AG09309 (cell line): Measurements from ENCODE around the gene ERFE.

Experiments used
- DNase-seq: peaks from one replicate; pipeline ENCODE4 v3.0.0-alpha.2; 2010; ENCODE audit warnings: low read depth
- H3K4me3 ChIP-seq: 2 replicates; pipeline ENCODE4 v1.5.1; 2011; ENCODE audit warnings: mild to moderate bottlenecking, low read depth, low read length, moderate library complexity; ENCODE audit not compliant: control insufficient read depth
- TF ChIP-seq, protein P1 (sequence below): IDR thresholded peaks from 2 replicates; pipeline ENCODE4 v1.5.1; 2011; ENCODE audit warnings: mild to moderate bottlenecking, low read depth, low read length, inconsistent platforms; ENCODE audit not compliant: insufficient read depth, control insufficient read depth; ENCODE audit errors: missing control alignments

ERFE gene

DNA sequence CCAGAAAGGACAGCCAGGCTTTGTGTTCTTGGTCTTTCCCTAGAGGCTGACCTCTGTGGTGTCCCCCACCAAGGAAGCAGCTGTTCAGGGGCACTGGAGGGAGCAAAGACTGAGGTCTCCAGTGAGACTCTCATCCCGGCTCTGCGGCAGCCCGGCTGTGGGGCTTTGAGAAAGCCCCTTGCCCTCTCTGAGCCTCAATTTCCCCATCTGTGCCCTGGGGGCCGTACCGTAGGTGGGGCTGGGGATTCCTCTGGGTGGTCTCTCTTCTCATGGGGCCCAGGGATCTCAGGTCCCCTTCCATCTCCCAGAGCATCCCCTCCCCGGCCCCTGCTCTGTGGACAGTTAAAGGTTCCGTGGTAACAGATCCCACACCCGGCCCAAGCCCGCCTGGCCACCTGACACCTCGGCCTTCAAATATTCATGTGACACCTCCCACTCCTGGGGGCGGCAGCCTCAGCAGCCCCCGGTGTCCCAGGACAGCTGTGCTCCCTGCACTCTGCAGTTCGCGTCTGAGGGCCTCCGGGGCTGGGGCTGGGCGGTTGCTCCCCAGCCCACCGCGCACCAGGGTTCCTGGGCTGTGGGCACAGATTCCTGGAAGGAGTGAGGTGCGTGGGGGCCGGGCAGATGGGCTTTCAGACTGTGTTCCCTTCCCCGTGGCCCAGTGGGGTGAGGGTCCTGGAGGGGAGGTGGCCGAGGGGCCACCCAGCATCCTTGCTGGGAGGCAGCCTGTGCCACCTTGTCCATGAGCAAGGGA is 35.4 kb upstream of the ERFE start:
- H3K4me3 ChIP-seq = no peak overlapping the region
- TF ChIP-seq, protein P1, sequence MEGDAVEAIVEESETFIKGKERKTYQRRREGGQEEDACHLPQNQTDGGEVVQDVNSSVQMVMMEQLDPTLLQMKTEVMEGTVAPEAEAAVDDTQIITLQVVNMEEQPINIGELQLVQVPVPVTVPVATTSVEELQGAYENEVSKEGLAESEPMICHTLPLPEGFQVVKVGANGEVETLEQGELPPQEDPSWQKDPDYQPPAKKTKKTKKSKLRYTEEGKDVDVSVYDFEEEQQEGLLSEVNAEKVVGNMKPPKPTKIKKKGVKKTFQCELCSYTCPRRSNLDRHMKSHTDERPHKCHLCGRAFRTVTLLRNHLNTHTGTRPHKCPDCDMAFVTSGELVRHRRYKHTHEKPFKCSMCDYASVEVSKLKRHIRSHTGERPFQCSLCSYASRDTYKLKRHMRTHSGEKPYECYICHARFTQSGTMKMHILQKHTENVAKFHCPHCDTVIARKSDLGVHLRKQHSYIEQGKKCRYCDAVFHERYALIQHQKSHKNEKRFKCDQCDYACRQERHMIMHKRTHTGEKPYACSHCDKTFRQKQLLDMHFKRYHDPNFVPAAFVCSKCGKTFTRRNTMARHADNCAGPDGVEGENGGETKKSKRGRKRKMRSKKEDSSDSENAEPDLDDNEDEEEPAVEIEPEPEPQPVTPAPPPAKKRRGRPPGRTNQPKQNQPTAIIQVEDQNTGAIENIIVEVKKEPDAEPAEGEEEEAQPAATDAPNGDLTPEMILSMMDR = no peak
- DNase-seq = no peak

DNA sequence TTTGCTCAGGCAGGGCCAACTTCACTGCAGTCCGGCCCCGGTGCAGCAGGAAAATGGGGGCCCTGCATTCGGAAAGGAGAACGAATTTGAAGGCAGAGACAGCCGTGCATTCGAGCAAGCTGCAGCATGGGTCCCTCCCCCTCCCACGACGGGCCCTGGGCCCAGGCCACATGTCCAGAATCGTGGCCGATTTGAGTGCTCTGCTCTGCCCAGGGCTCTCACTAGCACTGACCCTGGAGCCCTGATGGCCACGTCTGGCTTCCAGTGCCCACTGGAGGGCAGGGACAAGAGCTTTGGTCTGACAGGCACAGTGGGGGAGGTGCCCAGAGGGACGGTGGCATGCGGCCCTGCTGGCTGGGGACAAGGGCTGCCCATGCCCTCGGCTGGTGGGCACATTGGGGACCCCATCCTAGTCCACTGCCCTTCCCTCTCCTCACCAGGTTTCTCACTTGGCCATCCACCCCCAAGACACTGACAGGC is 34.7 kb upstream of the ERFE start:
- no peak for DNase-seq
- H3K4me3 ChIP-seq = no peak overlapping the region
- TF ChIP-seq, protein P1 = no peak

DNA sequence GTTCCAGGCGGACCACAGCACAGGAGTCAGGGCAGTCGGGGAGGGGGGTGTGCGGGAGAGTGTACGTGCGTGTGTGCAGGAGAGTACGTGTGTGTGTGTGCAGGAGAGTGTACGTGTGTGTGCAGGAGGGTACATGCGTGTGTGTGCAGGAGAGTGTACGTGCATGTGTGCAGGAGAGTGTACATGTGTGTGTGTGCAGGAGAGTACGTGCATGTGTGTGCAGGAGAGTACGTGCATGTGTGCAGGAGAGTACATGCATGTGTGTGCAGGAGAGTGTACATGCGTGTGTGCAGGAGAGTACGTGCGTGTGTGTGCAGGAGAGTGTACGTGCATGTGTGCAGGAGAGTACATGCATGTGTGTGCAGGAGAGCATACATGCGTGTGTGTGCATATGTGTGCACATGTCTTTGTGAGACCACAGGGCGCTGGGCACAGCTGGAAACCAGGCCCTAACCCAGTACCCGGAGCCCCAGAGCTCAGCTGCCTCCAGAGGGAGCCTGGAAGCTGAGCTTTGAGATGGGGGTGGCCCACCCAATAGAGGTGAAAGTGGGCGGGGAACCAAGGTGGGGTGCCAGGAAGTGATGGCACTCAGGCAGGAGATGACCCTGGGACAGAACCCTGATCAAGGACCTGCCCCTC is 34.2 kb upstream of the ERFE start:
- no peak overlapping the region for H3K4me3 ChIP-seq
- no peak for DNase-seq
- TF ChIP-seq, protein P1 = no peak

DNA sequence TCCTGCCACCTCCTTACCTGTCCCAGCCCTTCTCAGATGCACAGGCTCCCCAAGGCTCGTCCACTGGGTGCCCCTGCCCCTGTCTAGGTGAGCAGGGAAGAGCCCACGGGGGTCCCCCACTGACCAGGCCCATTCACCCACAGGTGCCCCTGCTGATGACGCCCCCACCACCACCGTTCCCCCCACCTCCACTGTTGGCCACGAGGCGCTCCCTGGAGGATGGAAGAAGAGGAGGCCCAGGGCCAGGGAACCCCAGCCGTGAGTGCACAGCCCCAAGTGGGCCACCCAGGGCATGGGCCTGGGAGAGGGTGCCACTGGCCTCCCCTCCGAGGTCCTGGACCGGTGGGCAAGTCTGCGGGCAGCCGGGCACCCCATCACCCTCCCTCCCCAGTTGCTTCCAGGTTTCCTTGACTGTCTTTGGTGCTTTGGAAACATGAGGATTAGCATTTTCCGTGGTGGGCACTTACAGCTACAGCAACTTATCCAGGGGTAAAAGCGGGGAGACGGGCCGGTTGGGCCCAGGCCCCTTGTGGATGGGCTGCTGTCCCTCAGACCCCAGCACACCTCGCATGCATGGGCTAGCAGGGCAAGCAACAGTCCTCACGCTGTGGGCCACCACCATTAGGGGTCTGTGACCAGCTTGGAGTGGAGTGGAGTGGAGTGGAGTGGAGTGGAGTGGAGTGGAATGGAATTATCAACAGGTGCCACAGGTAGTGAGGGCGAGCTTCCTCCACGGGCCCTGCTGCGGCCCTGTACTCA is 33.5 kb upstream of the ERFE start:
- no peak overlapping the region for H3K4me3 ChIP-seq
- TF ChIP-seq, protein P1 = no peak
- no peak for DNase-seq

DNA sequence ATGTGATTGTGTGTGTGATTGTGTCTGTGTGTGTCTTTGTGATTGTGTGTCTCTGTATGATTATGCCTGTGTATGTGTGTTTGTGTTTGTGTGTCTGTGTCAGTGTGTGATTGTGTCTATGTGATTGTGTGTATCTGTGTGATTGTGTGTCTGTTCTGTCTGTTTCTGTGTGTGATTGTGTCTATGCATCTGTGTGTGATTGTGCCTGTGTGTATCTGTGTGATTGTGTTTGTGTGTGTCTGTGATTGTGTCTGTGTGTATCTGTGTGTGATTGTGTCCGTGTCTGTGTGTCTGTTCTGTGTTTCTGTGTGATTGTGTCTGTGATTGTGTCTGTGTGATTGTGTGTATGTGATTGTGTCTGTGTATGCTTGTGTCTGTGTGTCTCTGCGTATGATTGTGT is 32.4 kb upstream of the ERFE start:
- H3K4me3 ChIP-seq = no peak overlapping the region
- no peak for DNase-seq
- TF ChIP-seq, protein P1 = no peak

- TF ChIP-seq, protein P1 = no peak
- DNase-seq = no peak
- no peak overlapping the region for H3K4me3 ChIP-seq
These were observed 32.0 kb upstream of the ERFE start for GRCh38 chr2:238126775-238127164.
